NCI-H82 (cell line): ENCODE data around the gene TBC1D22B.
A peak's percentile ranks its signal among the peaks of the same experiment; 100 is the strongest.
"Not testable (repeated sequence)": the region's sequence is repeated elsewhere in the genome, so short reads cannot be mapped to it uniquely, and the experiment has no call there.

Source experiments
- DNase-seq: peaks from one replicate; lab custom pipeline; 2025; lab: John Stamatoyannopoulos, UW

The TBC1D22B gene

DNA sequence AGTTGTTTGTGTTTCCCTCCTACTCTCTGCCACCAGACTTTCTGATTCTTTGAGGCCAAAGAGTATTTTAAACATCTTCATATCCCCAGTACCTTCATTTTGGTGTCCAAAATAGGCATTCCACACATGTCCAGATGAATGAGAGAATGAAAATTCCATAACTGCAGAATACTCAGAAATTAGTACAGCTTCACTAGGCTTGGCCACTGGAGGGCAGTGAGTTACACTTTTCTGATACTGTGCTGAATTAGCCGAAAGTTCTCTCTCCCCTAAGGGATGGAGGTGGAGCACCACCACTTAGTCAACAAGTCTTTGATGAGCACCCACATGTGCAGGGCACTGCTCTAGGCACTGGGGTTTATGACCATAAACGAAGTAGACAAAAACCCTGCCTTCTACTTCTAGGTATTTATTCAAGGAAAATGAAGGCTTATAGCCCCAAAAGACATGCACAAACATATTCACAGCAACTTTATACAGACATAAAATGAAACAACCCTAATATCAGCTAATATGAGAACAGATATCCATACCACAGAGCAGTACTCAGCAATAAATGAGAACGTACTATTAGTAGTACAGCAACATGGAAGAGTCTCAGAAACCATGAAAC is 46.4 kb downstream of the TBC1D22B start:
- DNase-seq = peak; percentile 43

DNA sequence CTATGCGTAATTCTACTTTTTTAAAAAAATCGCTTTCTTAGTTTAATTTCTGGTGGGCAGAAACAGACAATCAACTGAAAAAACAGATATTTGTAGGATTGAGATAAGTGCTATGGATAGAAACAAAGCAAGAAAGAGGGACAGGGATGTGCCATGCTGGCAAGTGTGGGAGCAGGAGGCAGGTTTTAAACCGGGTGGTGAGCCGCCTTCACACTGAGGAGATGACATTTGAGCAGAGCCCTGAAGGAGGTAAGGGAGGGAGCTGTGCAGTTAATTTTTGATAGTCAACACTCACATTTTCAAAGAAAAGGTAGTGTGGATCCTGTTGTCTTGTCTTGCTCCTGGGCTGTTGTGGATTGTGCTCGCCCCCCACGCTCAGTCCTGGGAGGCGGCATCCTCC is 47.2 kb downstream of the TBC1D22B start:
- no peak for DNase-seq

DNA sequence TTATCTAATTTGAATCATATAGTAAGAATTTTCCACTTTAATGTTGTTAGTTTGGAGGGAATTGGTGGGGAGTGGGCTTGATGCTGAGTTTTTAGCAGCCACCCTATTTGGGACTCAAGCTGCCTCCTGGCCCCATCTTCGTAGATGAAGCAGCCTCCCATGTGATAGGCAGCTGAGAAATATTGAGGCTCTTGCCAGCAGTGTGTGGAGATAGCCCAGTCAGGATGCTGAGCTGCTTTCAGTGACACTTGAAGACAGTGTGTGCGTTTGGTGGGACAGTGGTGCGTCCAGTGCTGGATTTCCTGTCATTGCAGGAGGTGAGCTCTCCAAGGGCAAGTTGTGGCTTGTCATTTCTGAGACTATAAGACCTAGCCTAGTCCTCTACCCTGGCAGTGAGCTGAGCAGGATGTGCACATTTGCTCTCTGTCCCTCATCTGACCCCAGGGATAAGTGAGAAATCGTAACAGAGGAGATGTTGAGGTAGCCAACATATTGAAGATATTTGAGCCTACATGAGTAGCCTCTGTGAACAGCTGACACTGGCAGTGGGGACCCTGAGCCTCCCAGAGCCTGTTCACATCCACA is 48.4 kb downstream of the TBC1D22B start:
- DNase-seq = no peak

DNA sequence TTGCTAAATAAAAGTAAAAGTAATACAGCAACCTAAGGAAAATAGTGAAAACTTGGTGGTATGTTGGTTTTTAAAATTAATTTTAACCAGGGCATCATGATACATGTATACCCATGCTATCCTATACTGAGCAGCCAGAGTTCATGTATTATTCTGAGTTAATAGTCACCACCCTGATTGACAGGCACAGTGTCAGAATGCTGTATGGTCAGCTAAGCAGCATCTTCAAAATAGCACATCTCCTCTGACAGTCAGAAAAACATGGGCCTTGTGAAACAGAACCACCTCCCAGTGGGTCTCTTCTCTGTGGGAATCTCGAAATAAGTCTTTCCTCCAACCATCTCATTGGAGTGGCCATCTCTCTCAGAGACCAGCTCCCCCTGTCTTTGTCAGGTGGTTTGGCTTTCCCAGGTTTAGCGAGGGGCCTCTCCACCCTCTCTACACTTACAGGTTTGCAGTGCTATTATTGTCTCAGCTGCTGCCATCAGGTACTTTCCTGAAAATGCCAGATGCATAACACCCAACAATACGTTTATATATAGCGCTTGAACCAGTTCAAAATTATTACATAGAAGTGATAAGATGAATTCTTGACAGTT is 49.2 kb downstream of the TBC1D22B start:
- no peak for DNase-seq

DNA sequence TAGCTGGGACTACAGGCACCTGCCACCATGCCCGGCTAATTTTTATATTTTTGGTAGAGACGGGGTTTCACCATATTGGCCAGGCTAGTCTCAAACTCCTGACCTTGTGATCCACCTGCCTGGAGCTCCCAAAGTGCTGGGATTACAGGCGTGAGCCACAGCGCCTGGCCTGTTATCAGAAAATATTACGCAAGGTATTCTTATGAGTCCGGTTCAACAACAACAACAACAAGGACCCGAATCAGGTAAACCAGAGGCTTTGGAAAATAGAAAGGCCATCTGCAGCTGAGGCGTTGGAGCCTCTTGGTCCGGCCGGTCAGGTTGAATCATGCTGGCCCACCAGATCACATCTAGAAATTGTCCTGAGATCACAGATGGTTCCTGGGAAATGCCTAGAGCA is 49.9 kb downstream of the TBC1D22B start:
- DNase-seq = not testable (repeated sequence)

DNA sequence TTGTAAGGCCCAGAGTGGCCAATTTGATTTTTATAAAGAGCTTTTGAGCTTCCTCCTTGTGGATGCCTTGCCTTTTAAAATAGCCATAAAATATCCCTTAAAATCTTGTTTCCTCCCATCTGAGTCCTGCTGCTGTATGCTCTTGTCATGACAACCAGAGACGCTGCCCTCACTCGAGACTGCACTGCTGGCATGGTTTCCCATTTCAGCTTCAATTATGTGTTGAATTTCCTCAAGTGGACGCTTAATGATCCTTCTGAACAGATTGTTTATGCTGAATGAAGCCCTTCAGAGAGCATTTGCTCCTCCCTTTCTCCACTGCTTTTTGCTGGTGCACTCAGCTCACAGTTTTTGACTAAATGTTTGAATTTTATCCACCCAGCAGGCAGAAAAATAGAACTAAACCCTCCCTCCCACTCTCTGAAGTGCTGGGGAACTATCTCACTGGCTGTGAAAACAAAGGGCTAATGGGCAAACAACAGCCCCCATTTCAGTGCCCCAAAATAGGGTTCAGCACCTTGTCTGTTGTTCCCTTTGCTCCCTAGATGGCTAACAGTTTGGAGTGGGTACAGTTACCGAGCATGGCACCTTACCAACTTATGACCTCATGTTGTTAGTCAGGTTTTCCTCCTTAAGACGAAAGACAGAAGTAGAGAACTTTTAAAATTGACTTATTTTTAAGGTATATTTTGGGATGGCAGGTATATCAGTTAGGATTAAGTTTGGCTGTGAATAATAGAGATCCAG is 50.7 kb downstream of the TBC1D22B start:
- DNase-seq = no peak

DNA sequence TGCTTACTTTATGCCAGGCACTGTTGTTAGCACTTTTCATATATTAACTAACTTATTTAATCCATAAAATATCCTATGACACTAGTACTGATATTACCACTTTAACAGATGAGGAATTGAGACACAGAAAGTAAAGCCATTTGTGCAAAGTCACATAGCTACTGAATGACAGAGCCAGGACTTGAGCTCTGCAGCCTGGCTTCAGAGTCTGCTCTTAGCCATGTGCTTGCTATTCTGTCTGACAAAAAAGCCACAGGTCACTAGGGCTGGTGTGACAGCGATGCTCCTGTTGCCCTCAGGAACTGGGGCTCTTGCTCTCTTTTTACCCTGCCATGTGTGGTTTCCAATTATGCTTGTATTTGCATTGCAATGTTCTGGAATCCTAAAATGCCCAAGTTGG is 51.5 kb downstream of the TBC1D22B start:
- no peak for DNase-seq

DNA sequence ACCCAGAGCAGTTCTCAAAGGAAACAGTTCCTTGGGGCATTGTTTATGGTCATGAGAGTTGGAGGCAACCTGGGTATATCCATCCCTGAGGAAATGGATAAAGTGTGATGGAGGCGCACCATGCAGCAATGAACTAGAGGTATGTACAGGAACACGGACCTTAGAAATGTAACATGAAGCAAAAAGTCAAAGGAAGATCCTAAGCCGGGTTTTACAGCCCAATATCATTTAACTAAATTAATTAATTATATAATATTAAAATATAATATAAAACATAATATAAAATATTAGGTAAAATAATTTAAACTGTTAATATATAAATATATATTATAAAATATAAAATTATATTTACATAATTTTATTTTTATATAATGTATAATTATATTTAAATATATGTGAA is 52.1 kb downstream of the TBC1D22B start:
- no peak for DNase-seq

DNA sequence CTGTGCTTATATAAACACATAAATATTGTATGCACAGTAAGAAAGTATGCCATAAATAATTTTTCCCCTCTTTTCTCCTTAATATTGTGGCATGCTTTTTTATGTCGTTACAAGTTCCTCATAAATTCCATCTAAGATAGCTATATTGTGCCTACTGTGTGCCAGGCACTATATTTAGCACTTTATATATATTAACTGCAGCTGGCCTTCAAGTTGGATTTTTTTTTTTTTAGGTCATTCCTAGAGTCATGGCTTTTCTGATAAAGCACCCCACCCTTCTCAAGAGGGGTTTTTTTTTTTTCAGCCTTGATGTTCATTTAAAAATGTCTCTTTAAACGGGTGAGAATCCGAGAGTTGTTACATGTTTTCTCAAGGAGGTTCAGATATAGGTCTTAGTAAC is 53.4 kb downstream of the TBC1D22B start:
- no peak for DNase-seq

DNA sequence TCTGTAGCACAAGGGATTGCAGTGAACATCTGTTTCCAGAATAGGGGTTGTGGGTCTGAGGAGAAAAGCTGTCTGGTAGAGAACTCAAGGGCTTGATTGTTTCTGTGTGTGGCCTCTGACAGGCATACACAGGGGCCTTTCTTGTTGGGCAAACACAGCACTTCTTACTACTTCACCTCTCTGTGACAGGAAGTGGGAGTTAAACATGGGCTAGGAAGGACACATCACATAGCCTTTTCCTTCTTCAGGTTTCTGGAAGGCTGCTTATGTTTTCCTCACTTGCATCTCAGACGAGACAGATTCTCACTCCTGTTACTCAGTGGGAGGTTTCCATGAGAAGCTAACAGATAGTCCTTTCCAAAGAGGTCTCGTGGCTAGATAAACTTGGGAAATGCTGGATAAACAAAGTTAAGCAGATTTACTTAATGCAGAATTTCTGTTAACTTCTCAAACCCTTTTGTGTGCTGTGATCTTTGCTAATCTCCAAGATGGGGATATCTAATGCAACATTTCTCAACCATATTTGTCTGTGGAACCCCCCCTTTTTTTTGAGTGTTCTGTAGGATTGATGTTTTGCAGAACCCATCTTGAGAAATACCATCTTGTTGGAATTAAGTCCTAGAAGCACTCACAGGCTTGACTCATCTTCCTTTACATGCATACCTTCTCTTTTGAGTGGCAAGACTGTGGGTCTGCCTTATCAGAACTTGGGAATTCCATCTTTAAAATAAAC is 54.3 kb downstream of the TBC1D22B start:
- DNase-seq = no peak

DNA sequence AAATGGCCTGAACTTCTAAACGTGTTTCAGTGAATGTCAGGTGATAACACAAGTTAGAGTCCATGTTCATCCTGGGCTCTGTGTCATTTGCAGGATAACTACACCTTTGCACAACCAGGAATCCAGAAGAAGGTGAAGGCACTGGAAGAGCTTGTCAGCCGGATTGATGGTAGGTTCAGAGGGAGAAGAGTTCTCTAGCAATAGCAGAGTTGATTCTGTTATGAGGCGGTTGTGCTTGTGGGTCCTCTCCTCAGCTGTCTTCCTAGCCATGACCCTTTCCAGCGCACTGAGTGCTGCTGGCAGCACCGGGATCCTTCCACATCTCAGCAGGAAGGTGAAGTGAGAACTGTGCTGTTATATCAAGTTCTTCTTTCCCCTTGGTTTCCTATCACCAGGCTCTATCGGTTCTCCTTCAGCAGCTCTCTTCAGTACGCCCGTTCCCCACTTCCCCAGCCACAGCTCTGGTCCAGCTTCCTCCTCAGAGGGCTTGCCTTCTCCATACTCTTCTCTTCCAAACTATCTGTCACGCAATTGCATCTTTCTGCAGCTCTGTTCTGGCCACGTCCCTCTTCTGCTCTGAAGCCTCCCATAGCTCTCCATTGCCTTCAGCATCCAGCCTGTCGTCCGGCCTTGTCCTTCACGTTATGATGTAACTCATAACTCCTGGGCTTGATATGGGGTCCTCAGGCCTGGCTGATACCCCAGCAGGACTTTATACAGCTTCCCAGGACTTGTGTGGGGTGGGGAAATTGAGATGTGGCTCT is 56.3 kb downstream of the TBC1D22B start:
- no peak for DNase-seq

DNA sequence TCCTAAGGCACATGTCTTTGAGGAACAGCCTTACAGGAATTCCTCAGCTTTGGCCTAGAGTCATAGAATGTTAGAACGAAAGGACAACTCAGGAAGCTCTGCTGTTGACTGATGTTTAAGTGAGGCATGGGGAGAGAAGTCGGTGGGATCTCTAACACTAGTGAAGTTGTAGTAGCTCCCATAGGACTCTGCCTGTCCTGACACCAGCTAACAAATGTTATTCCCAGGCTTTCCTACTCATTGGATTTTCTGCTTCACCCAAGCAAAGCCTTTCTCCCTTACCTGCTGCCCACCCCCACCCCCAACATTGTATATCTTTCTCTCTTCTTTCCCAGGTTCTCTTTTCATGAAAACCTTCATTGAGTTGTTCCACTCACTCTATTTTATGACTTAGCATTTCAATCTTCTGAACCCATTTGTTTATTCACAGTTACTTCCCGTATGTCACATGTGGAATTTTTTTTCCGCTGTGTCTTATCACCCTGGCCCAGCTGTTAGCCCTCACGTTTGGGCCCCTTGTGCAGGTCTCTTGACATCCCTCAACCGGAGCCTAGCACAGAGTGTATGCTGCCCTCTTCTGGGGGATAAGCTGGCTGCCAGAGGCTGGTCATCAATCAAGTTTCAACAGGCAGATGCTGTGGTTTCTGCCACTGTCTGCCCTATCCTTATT is 57.0 kb downstream of the TBC1D22B start:
- peak; percentile 83 for DNase-seq

DNA sequence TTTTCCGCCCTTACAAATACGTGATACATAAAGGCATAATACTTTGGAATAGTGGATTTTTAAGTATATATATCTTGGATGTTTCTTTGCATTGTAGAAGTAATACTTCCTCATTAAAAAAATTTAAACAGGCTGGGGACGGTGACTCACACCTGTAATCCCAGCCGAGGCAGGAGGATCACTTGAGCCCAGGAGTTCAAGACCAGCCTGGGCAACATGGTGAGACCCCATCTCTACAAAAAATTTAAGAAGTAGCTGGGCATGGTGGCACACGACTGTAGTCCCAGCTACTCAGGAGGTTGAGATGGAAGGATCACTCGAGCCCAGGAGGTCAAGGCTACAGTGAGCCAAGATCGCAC is 57.6 kb downstream of the TBC1D22B start:
- no peak for DNase-seq

DNA sequence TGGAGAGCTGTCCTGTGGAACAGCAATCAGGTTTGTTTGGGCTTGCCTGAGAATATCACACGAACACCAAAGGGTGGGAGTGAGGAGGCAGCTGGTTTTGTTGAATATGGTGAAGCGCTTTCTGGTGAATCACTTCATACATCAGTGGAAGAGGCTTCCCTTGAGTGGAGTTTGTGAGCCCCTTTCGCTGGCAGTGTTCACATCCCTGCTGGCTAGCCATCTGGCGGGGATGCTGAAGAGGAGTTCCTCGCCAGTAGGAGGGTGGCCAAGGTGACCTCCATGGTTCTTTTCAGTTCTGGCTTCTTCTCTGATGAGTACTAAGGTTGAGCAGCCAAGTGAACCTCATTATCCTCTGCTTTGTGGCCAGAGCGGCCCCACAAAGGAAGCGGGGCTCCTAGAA is 58.5 kb downstream of the TBC1D22B start:
- DNase-seq = no peak

DNA sequence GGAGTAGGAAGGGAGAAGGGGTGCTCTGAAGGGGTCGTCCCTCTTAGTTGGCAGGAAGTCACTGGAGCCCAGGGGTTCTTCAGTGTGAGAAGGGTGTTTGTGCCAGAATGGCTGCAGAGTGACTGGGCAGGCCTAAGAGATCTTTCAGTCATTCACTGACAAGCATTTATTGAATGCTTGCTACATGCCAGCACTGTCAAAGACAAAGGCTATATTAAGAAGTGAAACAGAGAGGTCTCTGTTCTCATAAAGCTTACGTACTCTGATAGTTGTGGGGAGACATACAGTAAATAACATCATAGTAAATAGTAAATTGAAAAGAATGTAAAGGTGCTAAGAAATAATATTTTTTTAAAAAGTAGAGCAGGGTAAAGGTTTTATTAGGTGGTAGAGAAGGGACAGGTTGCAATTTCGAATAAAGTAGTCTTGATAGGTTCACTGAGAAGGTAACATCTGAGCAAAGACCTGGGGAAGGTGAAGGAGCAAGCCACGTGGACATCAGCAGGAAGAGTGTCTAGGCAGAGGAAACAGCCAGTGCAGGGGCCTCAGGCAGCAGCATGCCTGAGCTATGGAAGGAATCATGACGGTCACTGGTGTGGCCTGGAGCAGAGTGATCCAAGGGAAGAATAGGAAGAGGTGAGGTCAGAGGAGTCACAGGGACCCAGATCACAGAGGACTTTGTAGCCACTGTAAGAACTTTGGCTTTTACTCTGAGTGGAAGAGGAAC is 59.9 kb downstream of the TBC1D22B start:
- DNase-seq = no peak

DNA sequence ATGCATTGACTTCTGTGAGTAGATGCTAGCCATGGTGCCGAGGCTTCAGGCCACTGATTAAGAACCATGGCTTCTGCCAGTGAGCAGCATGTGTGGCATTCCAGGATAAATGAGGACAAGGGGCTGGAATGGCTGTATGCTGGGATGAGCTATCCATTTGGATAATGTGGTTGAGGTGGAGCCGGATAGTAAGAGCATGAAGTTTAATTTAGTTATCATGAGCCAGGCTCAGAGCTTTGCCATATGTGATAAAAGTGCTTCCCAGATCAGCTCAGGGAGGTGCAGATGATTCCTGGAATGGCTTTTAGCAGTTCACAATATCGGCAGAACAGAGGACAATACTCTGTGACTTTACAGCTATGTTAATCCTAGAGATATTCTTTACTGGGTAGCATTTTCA is 61.6 kb downstream of the TBC1D22B start:
- DNase-seq = peak; percentile 74

DNA sequence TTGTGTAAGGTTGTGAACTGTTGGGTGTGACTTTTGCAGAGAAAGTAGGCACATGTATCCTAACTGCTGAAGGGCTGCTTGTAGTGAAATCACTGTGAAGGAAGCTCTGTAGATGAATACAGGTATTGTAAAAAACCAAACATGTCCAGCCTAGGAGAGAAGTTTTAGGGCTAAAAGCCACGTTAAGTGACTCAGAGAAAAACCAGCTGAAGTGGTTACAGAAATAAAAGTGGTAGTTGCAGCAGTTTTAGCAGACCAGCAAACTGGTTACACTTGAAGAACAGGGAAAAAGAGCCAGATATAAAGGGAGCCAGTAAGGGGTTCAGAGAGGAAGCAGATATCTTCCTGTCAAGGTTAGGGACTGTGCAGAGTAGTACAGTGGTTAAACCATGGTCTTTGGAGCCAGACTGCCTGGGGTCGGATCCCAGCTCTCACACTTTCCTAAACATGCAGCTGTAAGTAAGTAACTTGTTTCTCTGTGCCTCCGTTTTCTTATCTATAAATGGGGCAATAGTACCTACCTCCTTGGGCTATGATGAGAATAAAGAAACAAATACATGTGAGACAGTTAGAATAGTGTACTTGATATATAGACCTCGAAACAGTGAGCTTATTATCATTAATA is 62.4 kb downstream of the TBC1D22B start:
- no peak for DNase-seq

DNA sequence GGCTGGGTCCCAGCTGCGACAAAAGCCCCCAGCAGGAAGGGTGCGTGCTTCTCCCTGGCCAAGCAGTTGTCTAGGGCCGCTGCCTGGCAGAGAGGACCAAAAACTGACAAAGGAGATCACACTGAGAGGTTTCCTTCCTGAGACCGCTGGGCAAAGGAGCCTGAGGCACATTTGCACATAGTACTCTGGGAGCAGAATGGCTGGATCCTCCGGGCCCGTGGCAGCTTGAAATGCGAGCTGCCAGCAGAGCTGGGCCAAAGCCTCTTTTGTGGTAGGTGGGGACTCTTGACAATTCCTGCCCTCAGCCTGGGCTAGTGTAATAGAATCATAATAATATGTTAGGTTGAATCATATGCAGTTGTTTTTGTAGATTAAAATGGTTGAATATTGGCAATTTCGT is 63.1 kb downstream of the TBC1D22B start:
- no peak for DNase-seq

DNA sequence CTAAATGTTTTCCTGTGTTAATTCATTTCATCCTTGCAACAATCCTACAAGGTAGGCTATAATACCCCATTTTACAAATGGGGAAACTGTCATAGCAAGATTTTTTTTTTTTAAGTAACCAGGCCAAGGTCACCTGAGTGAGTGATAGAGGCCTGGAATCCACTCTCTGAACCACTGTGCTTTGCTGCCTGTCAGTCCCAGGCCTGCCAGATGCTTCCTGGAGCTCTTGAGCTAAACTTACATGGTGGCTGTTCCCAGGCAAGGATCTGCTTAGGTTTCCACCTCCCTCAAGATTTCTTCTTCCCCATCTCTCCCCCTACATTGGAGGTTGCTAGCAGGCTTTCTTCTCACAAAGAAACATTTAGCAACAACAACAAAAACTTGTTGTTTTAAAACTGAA is 63.5 kb downstream of the TBC1D22B start:
- DNase-seq = peak; percentile 28
